ENCODE data around the gene CMBL. TPM values are rescaled to one million over a fixed set of nuclear protein-coding genes. Genes with fewer than 3 reads are reported as not detected.

CMBL gene
- polyA plus RNA-seq, 1 experiment: 23.8 TPM

- H3K27me3 ChIP-seq (ENCODE audit: control insufficient read depth, insufficient read depth, low read length): no peaks in the 10 kb centered on the region
- no peaks in the 10 kb centered on the region for H3K36me3 ChIP-seq (ENCODE audit: control insufficient read depth, insufficient read depth, low read length)
- CTCF ChIA-PET: interaction anchor here (1.0 kb wide), 1 partner anchor 12 kb away, joined by 4 read pairs; no protein-coding TSS in a partner anchor
- POLR2A ChIA-PET: interaction anchor here (0.6 kb wide), 1 partner anchor 79 kb away, joined by 3 read pairs; no protein-coding TSS in a partner anchor
- H3K4me3 ChIP-seq (ENCODE audit: low read depth, low read length): no peak overlapping the region
- no peak for DNase-seq (ENCODE audit: low read depth)
- no peak for TF ChIP-seq CTCF (IDR thresholded peaks at IDR 0.05; ENCODE audit: insufficient read depth, low read depth, low read length)
These were observed 35.8 kb upstream of the CMBL start for GRCh38 chr5:10343486-10343885.

- Histone ChIP-seq H3K36me3 (ENCODE audit: control insufficient read depth, insufficient read depth, low read length) (no peaks in the 10 kb centered on the region), H3K27me3 (ENCODE audit: control insufficient read depth, insufficient read depth, low read length) (no peaks in the 10 kb centered on the region), H3K4me3 (ENCODE audit: low read depth, low read length) (no peak overlapping the region)
- ChIA-PET CTCF (no interaction called here), POLR2A (no interaction called here)
- DNase-seq (ENCODE audit: low read depth): no peak
- no peak for TF ChIP-seq CTCF (IDR thresholded peaks at IDR 0.05; ENCODE audit: insufficient read depth, low read depth, low read length)
These were observed 32.3 kb upstream of the CMBL start for GRCh38 chr5:10339958-10340357.

GRCh38 chr5:10339058-10339811 is 31.5 kb upstream of the CMBL start:
- ChIA-PET CTCF (interaction anchor here (0.9 kb wide), 1 partner anchor 75 kb away, joined by 4 read pairs; no protein-coding TSS in a partner anchor), POLR2A (no interaction called here)
- Histone ChIP-seq H3K27me3 (ENCODE audit: control insufficient read depth, insufficient read depth, low read length) (no peaks in the 10 kb centered on the region), H3K36me3 (ENCODE audit: control insufficient read depth, insufficient read depth, low read length) (no peaks in the 10 kb centered on the region), H3K4me3 (ENCODE audit: low read depth, low read length) (no peak overlapping the region)
- no peak for TF ChIP-seq CTCF (IDR thresholded peaks at IDR 0.05; ENCODE audit: insufficient read depth, low read depth, low read length)
- DNase-seq (ENCODE audit: low read depth): no peak

GRCh38 chr5:10338686-10339057 is 31.0 kb upstream of the CMBL start:
- CTCF ChIA-PET: interaction anchor here (0.9 kb wide), 1 partner anchor 74 kb away, joined by 4 read pairs; no protein-coding TSS in a partner anchor
- POLR2A ChIA-PET: no interaction called here
- no peaks in the 10 kb centered on the region for H3K36me3 ChIP-seq (ENCODE audit: control insufficient read depth, insufficient read depth, low read length)
- no peak for TF ChIP-seq CTCF (IDR thresholded peaks at IDR 0.05; ENCODE audit: insufficient read depth, low read depth, low read length)
- H3K27me3 ChIP-seq (ENCODE audit: control insufficient read depth, insufficient read depth, low read length): no peaks in the 10 kb centered on the region
- DNase-seq (ENCODE audit: low read depth): no peak
- H3K4me3 ChIP-seq (ENCODE audit: low read depth, low read length): no peak overlapping the region

- CTCF ChIA-PET: no interaction called here
These were observed 30.3 kb upstream of the CMBL start for GRCh38 chr5:10337986-10338385.

More at GRCh38 chr5:10337986-10338385, 30.3 kb upstream of the CMBL start:
- POLR2A ChIA-PET: no interaction called here
- DNase-seq (ENCODE audit: low read depth): no peak
- Histone ChIP-seq H3K27me3 (ENCODE audit: control insufficient read depth, insufficient read depth, low read length) (no peaks in the 10 kb centered on the region), H3K36me3 (ENCODE audit: control insufficient read depth, insufficient read depth, low read length) (no peaks in the 10 kb centered on the region), H3K4me3 (ENCODE audit: low read depth, low read length) (no peak overlapping the region)
- TF ChIP-seq CTCF (IDR thresholded peaks at IDR 0.05; ENCODE audit: insufficient read depth, low read depth, low read length): no peak
